Fibroblast of skin of left biceps (primary cell): ENCODE measurements around the gene CUX1.
"Not testable (repeated sequence)": the region's sequence is repeated elsewhere in the genome, so short reads cannot be mapped to it uniquely, and the experiment has no call there.

Experiments
- DNase-seq, 2 experiments: peaks; one replicate each; pipeline ENCODE4 v3.0.0-alpha.2; 2013; ENCODE audit warnings: low read depth in 2 of 2

The CUX1 gene

GRCh38 chr7:102305414-102306268, 488.2 kb downstream of the CUX1 start:
- DNase-seq, result no peak

- DNase-seq, result no peak
These were observed 489.7 kb downstream of the CUX1 start for GRCh38 chr7:102306916-102307677.

GRCh38 chr7:102310414-102310815, 493.0 kb downstream of the CUX1 start:
- no peak for DNase-seq

GRCh38 chr7:102312317-102312716, 494.9 kb downstream of the CUX1 start:
- DNase-seq, result no peak

GRCh38 chr7:102313997-102314780, 496.8 kb downstream of the CUX1 start:
- DNase-seq, result no peak

GRCh38 chr7:102317231-102318059, 500.0 kb downstream of the CUX1 start:
- no peak for DNase-seq

- DNase-seq, result no peak
These were observed 501.1 kb downstream of the CUX1 start for GRCh38 chr7:102318482-102318971.

GRCh38 chr7:102319671-102320070, 502.2 kb downstream of the CUX1 start:
- DNase-seq, result no peak

- DNase-seq, result no peak
These were observed 502.8 kb downstream of the CUX1 start for GRCh38 chr7:102320181-102320580.

GRCh38 chr7:102320601-102321350, 503.4 kb downstream of the CUX1 start:
- no peak for DNase-seq

- DNase-seq, result no peak
These were observed 504.1 kb downstream of the CUX1 start for GRCh38 chr7:102321351-102322201.

- no peak for DNase-seq
These were observed 504.8 kb downstream of the CUX1 start for GRCh38 chr7:102322202-102322715.

- no peak for DNase-seq
These were observed 506.4 kb downstream of the CUX1 start for GRCh38 chr7:102323914-102324195.

GRCh38 chr7:102325106-102325505, 507.7 kb downstream of the CUX1 start:
- not testable (repeated sequence) for DNase-seq

GRCh38 chr7:102326157-102326889, 508.9 kb downstream of the CUX1 start:
- DNase-seq, result no peak

GRCh38 chr7:102327183-102327582, 509.8 kb downstream of the CUX1 start:
- DNase-seq, result not testable (repeated sequence)

- not testable (repeated sequence) for DNase-seq
These were observed 511.4 kb downstream of the CUX1 start for GRCh38 chr7:102328863-102329262.

GRCh38 chr7:102329366-102329765, 511.9 kb downstream of the CUX1 start:
- not testable (repeated sequence) for DNase-seq
